SJSA1 (cell line): Measurements from ENCODE around the gene SPTBN5. TPM values are rescaled to one million over a fixed set of nuclear protein-coding genes. Genes with fewer than 3 reads are reported as not detected.

Experiments
- DNase-seq, 2 experiments: peaks; one replicate each; pipeline ENCODE4 v3.0.0-alpha.2; 2015 to 2020; ENCODE audit warnings: low spot score in 2 of 2, low read depth in 1 of 2
- H3K27ac ChIP-seq: fragments of 250-450 bp; sonication (Bioruptor Pico); 2 replicates; pipeline ENCODE4 v1.5.1; 2020; ENCODE audit warnings: mild to moderate bottlenecking, moderate library complexity
- H3K27me3 ChIP-seq: fragments of 250-450 bp; sonication (Bioruptor Pico); replicated peaks from 2 replicates; pipeline ENCODE4 v1.5.1; 2020; ENCODE audit warnings: mild to moderate bottlenecking, moderate library complexity
- H3K36me3 ChIP-seq: fragments of 250-450 bp; sonication (Bioruptor Pico); 2 replicates; pipeline ENCODE4 v1.5.1; 2020; ENCODE audit warnings: mild to moderate bottlenecking
- H3K4me1 ChIP-seq: fragments of 250-450 bp; sonication (Bioruptor Pico); replicated peaks from 2 replicates; pipeline ENCODE4 v1.6.1; 2021; ENCODE audit warnings: mild to moderate bottlenecking
- H3K4me3 ChIP-seq: fragments of 250-450 bp; sonication (Bioruptor Pico); 2 replicates; pipeline ENCODE4 v1.5.1; 2020; ENCODE audit warnings: mild to moderate bottlenecking
- H3K9me3 ChIP-seq: fragments of 250-450 bp; sonication (Bioruptor Pico); replicated peaks from 2 replicates; pipeline ENCODE4 v1.5.1; 2020; ENCODE audit warnings: mild to moderate bottlenecking
- total RNA-seq: library from RNA; depleted of rRNA; stranded (reverse); fragments of >200 nt; shearing (Covaris generic); gene quantifications from 2 replicates; pipeline ENCODE4 v1.2.3, GENCODE V29; 2014

The SPTBN5 gene
- total RNA-seq, 1 experiment from 2014 or later = 0.34 TPM

DNA sequence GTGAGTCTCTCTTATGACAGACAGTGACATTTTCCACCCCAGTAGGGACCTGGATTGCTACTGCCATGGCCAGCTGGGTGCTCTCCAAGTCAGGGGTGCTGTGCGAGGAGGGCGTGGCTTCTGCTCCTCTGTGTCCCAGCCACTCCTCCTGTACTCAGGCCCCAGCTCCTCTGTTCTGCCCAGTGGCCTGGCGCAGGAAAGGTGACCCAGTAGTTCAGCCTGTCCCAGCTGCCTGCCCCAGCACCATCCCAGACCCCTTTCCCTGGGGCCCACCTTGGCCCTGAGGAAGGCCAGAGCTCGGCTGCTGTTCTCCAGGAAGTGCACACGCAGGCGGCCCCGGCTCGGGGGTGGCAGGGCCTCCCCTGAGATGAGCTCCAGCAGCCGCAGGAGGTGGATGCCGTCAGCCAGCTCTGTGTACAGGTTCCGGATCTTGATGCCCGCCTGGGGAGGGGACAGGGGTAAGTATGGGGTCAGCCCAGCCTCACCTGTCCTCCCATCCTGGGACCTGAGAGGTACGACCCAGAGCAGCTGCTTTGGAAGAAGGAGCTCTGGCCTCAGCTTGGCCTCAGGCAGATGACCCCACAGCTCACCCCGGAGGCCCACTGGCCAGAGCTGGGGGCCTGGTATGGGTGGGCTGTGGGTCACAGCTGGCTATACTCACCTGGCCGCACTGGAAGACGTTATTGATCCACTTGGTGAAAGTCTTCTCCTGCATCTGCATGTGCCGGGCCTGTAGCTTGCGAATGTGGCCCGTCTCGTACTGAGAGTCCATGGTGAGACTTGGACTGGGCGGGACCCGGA is 1.0 kb downstream of the SPTBN5 start:
- H3K27ac ChIP-seq = no peak overlapping the region
- DNase-seq = no peak
- H3K27me3 ChIP-seq = no peaks in the 10 kb centered on the region
- peaks cover 15% of the 10 kb centered on the region for H3K4me1 ChIP-seq
- no peak overlapping the region for H3K4me3 ChIP-seq
- H3K36me3 ChIP-seq = no peaks in the 10 kb centered on the region; the same call in 1 of the 2 replicates
- H3K9me3 ChIP-seq = no peaks in the 10 kb centered on the region

- Histone ChIP-seq H3K27me3 (no peaks in the 10 kb centered on the region), H3K36me3 (no peaks in the 10 kb centered on the region), H3K4me3 (no peak overlapping the region), H3K4me1 (peaks cover 15% of the 10 kb centered on the region), H3K27ac (no peak overlapping the region), H3K9me3 (no peaks in the 10 kb centered on the region)
- DNase-seq = no peak
Observed at GRCh38 chr15:41891946-41892345, 1.9 kb downstream of the SPTBN5 start.

- Histone ChIP-seq H3K9me3 (no peaks in the 10 kb centered on the region), H3K36me3 (no peaks in the 10 kb centered on the region), H3K27me3 (no peaks in the 10 kb centered on the region), H3K4me3 (no peak overlapping the region), H3K27ac (no peak overlapping the region), H3K4me1 (peaks cover 15% of the 10 kb centered on the region)
- no peak for DNase-seq
Observed at GRCh38 chr15:41891226-41891625, 2.6 kb downstream of the SPTBN5 start.

GRCh38 chr15:41890050-41890690 is 3.7 kb downstream of the SPTBN5 start:
- Histone ChIP-seq H3K4me3 (no peak overlapping the region), H3K9me3 (no peaks in the 10 kb centered on the region), H3K27me3 (no peaks in the 10 kb centered on the region), H3K27ac (no peak overlapping the region), H3K36me3 (no peaks in the 10 kb centered on the region), H3K4me1 (peaks cover 14% of the 10 kb centered on the region)
- DNase-seq = no peak

GRCh38 chr15:41888662-41889253 is 5.1 kb downstream of the SPTBN5 start:
- no peaks in the 10 kb centered on the region for H3K9me3 ChIP-seq
- no peaks in the 10 kb centered on the region for H3K4me1 ChIP-seq
- no peaks in the 10 kb centered on the region for H3K36me3 ChIP-seq

DNA sequence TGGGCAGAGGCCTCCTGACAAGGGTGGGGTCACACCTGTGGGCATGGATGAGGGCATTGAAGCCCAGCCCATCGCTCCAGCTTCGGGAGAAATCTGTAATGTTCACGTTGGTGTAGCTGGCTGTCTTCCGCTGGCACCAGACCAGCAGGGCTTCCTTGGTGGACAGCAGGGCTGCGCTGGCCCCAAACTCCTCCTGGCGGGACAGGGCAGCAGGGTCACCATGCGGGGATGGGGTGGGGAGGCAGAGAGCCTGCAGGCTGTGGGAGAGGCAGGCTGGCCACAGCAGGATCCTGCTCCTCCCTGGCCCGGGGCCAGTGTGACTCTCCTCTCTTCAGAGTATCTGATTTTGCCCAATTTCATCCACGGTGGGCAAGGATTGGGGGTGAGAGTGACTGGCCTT is 6.0 kb downstream of the SPTBN5 start:
- H3K36me3 ChIP-seq = no peaks in the 10 kb centered on the region
- no peak overlapping the region for H3K4me3 ChIP-seq
- H3K9me3 ChIP-seq = no peaks in the 10 kb centered on the region
- H3K27me3 ChIP-seq = no peaks in the 10 kb centered on the region
- H3K4me1 ChIP-seq = no peaks in the 10 kb centered on the region
- no peak overlapping the region for H3K27ac ChIP-seq
- DNase-seq = no peak

More at GRCh38 chr15:41888662-41889253, 5.1 kb downstream of the SPTBN5 start:
- no peak for DNase-seq
- H3K27ac ChIP-seq = no peak overlapping the region
- H3K4me3 ChIP-seq = no peak overlapping the region
- H3K27me3 ChIP-seq = no peaks in the 10 kb centered on the region

GRCh38 chr15:41887161-41887560 is 6.7 kb downstream of the SPTBN5 start:
- no peak for DNase-seq
- no peaks in the 10 kb centered on the region for H3K4me1 ChIP-seq
- H3K9me3 ChIP-seq = no peaks in the 10 kb centered on the region
- H3K27ac ChIP-seq = no peak overlapping the region
- no peak overlapping the region for H3K4me3 ChIP-seq
- no peaks in the 10 kb centered on the region for H3K36me3 ChIP-seq
- H3K27me3 ChIP-seq = no peaks in the 10 kb centered on the region

- DNase-seq = no peak
- Histone ChIP-seq H3K4me3 (no peak overlapping the region), H3K9me3 (no peaks in the 10 kb centered on the region), H3K4me1 (no peaks in the 10 kb centered on the region), H3K27ac (no peak overlapping the region), H3K27me3 (no peaks in the 10 kb centered on the region), H3K36me3 (no peaks in the 10 kb centered on the region)
Observed at GRCh38 chr15:41886741-41887140, 7.1 kb downstream of the SPTBN5 start.

GRCh38 chr15:41885841-41886240 is 8.0 kb downstream of the SPTBN5 start:
- Histone ChIP-seq H3K27ac (no peak overlapping the region), H3K27me3 (no peaks in the 10 kb centered on the region), H3K36me3 (no peaks in the 10 kb centered on the region), H3K4me3 (no peak overlapping the region), H3K9me3 (no peaks in the 10 kb centered on the region), H3K4me1 (no peaks in the 10 kb centered on the region)
- no peak for DNase-seq

GRCh38 chr15:41885321-41885720 is 8.5 kb downstream of the SPTBN5 start:
- DNase-seq = no peak
- no peak overlapping the region for H3K27ac ChIP-seq
- H3K9me3 ChIP-seq = no peaks in the 10 kb centered on the region
- H3K27me3 ChIP-seq = no peaks in the 10 kb centered on the region
- H3K4me3 ChIP-seq = no peak overlapping the region
- H3K36me3 ChIP-seq = no peaks in the 10 kb centered on the region
- H3K4me1 ChIP-seq = no peaks in the 10 kb centered on the region

DNA sequence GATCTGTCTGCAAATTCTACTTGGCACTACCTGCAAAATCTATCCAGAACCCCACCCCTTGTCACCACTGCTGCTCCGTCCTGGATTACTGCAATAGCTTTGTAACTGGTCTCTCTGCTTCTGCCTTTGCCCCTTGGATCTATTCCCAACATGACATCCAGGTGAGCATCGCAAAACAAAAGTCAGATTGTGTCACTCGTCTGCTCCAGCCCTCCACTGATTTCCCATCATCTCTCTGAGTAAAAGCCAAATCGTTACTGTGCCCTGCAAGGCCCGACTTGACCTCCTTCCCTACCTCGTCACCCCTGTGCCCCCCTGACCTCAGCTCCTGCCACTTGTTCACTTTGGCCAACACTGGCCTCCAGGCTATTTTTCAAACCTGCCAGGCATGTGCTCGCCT is 9.4 kb downstream of the SPTBN5 start:
- H3K27me3 ChIP-seq = no peaks in the 10 kb centered on the region
- no peaks in the 10 kb centered on the region for H3K9me3 ChIP-seq
- H3K27ac ChIP-seq = no peak overlapping the region
- no peaks in the 10 kb centered on the region for H3K36me3 ChIP-seq
- H3K4me3 ChIP-seq = no peak overlapping the region
- H3K4me1 ChIP-seq = no peaks in the 10 kb centered on the region
- DNase-seq = no peak

- Histone ChIP-seq H3K27me3 (no peaks in the 10 kb centered on the region), H3K4me3 (no peak overlapping the region), H3K4me1 (no peaks in the 10 kb centered on the region), H3K27ac (no peak overlapping the region), H3K9me3 (no peaks in the 10 kb centered on the region), H3K36me3 (no peaks in the 10 kb centered on the region)
- no peak for DNase-seq
Observed at GRCh38 chr15:41883484-41883825, 10.4 kb downstream of the SPTBN5 start.

GRCh38 chr15:41882689-41883483 is 11.0 kb downstream of the SPTBN5 start:
- Histone ChIP-seq H3K27me3 (no peaks in the 10 kb centered on the region), H3K27ac (no peak overlapping the region), H3K4me1 (no peaks in the 10 kb centered on the region), H3K36me3 (no peaks in the 10 kb centered on the region), H3K9me3 (no peaks in the 10 kb centered on the region), H3K4me3 (no peak overlapping the region)
- DNase-seq = no peak
